ENCODE data around the gene ING3. TPM values are rescaled to one million over a fixed set of nuclear protein-coding genes. Genes with fewer than 3 reads are reported as not detected.

ING3 gene
- total RNA-seq, 1 donor from 2014 or later: 14.0 TPM

- no peak for DNase-seq (ENCODE audit: extremely low spot score in 2 of 2)
- Histone ChIP-seq H3K27me3 (no peaks in the 10 kb centered on the region), H3K4me1 (peaks cover 8% of the 10 kb centered on the region), H3K4me3 (peak within 1 kb of the TSS; percentile 42 to 50), H3K27ac (peak within 1 kb of the TSS; percentile 94), H3K36me3 (no peaks in the 10 kb centered on the region), H3K9me3 (no peaks in the 10 kb centered on the region)
- intact Hi-C loops (cut with DNase I): loop anchor here (1.0 kb wide), 1 partner anchor 93 kb away; no protein-coding TSS in a partner anchor
- TF ChIP-seq CTCF (IDR thresholded peaks at IDR 0.05) (peak in 1 of 3 experiments; percentile 12), POLR2AphosphoS5 (IDR thresholded peaks at IDR 0.05; ENCODE audit: insufficient read depth in 1 of 2, low read depth in 1 of 2) (peak; percentile 39 to 87), POLR2A (IDR thresholded peaks at IDR 0.05) (peak in 1 of 2 donors; percentile 39)
Measured at GRCh38 chr7:120988591-120989256, 38.1 kb downstream of the ING3 start, which contains the start of gene CPED1. Gene CPED1, plus strand, starts transcription at chr7:120988711. Its CDS starts 911 bp downstream, at chr7:120989622.

- Histone ChIP-seq H3K4me1 (peaks cover 13% of the 10 kb centered on the region), H3K36me3 (no peaks in the 10 kb centered on the region), H3K27me3 (no peaks in the 10 kb centered on the region), H3K27ac (peak overlapping the region; percentile 94), H3K4me3 (peak overlapping the region; percentile 42 to 50), H3K9me3 (no peaks in the 10 kb centered on the region)
- TF ChIP-seq POLR2AphosphoS5 (IDR thresholded peaks at IDR 0.05; ENCODE audit: insufficient read depth in 1 of 2, low read depth in 1 of 2) (peak; percentile 45 to 78), CTCF (IDR thresholded peaks at IDR 0.05) (no peak)
- no peak for DNase-seq (ENCODE audit: extremely low spot score in 2 of 2)
- intact Hi-C loops (cut with DNase I): no loop called here
Measured at GRCh38 chr7:120989257-120990220, 39.0 kb downstream of the ING3 start.

GRCh38 chr7:120990468-120991118, 40.0 kb downstream of the ING3 start:
- no peak for TF ChIP-seq CTCF (IDR thresholded peaks at IDR 0.05)
- TF ChIP-seq POLR2A (IDR thresholded peaks at IDR 0.05): no peak
- Histone ChIP-seq H3K27ac (peak overlapping the region; percentile 94), H3K27me3 (no peaks in the 10 kb centered on the region), H3K36me3 (no peaks in the 10 kb centered on the region), H3K4me1 (peaks cover 13% of the 10 kb centered on the region), H3K9me3 (no peaks in the 10 kb centered on the region), H3K4me3 (peak overlapping the region; percentile 42 to 50)
- intact Hi-C loops (cut with DNase I): no loop called here
- DNase-seq (ENCODE audit: extremely low spot score in 2 of 2): no peak

GRCh38 chr7:120991161-120991560, 40.6 kb downstream of the ING3 start:
- no peaks in the 10 kb centered on the region for H3K9me3 ChIP-seq
- DNase-seq (ENCODE audit: extremely low spot score in 2 of 2): no peak
- no peaks in the 10 kb centered on the region for H3K36me3 ChIP-seq
- no peak for TF ChIP-seq CTCF (IDR thresholded peaks at IDR 0.05)
- no peak for TF ChIP-seq POLR2AphosphoS5 (IDR thresholded peaks at IDR 0.05; ENCODE audit: insufficient read depth in 1 of 2, low read depth in 1 of 2)
- TF ChIP-seq POLR2A (IDR thresholded peaks at IDR 0.05): no peak
- no peaks in the 10 kb centered on the region for H3K27me3 ChIP-seq
- H3K4me3 ChIP-seq: peak overlapping the region; percentile 42 to 50
- peak overlapping the region; percentile 94 for H3K27ac ChIP-seq
- H3K4me1 ChIP-seq: peaks cover 16% of the 10 kb centered on the region
- intact Hi-C loops (cut with DNase I): no loop called here

Data from vagina (tissue), 2 donors.